Endothelial cell (in vitro differentiated cells): ENCODE results near the gene RIMBP2. TPM values are rescaled to one million over a fixed set of nuclear protein-coding genes. Genes with fewer than 3 reads are reported as not detected.

Experiments
- DNase-seq: peaks from one replicate; pipeline ENCODE4 v3.0.0; 2021; ENCODE audit warnings: low spot score
- H3K27ac Mint-ChIP-seq: one replicate; pipeline ENCODE4 v1.8.0; 2021; ENCODE audit warnings: mixed read lengths, inconsistent platforms; ENCODE audit not compliant: unreplicated experiment
- H3K27me3 Mint-ChIP-seq: one replicate; pipeline ENCODE4 v1.8.0; 2021; ENCODE audit warnings: mild to moderate bottlenecking, moderate library complexity, mixed read lengths, inconsistent platforms; ENCODE audit not compliant: unreplicated experiment
- H3K36me3 Mint-ChIP-seq: one replicate; pipeline ENCODE4 v1.8.0; 2021; ENCODE audit warnings: mild to moderate bottlenecking, low read depth, mixed read lengths, inconsistent platforms; ENCODE audit not compliant: unreplicated experiment
- H3K4me1 Mint-ChIP-seq: one replicate; pipeline ENCODE4 v1.8.0; 2021; ENCODE audit warnings: mild to moderate bottlenecking, mixed read lengths, inconsistent platforms; ENCODE audit not compliant: unreplicated experiment
- H3K4me3 Mint-ChIP-seq: one replicate; pipeline ENCODE4 v1.8.0; 2021; ENCODE audit warnings: mild to moderate bottlenecking, mixed read lengths, inconsistent platforms; ENCODE audit not compliant: unreplicated experiment
- H3K9me3 Mint-ChIP-seq: one replicate; pipeline ENCODE4 v1.8.0; 2021; ENCODE audit warnings: mixed read lengths, inconsistent platforms; ENCODE audit not compliant: unreplicated experiment
- CTCF ChIP-seq: fragments of 200-600 bp; sonication (generic); IDR thresholded peaks from one replicate; pipeline ENCODE4 v1.5.0; 2021; ENCODE audit warnings: antibody characterized with exemption; ENCODE audit not compliant: unreplicated experiment
- total RNA-seq: library from RNA; stranded (reverse); fragmentation: NEBNext Ultra II Directional; extraction: Animal tissue kit (Norgen Biotek cat#: 25700); gene quantifications from one replicate; pipeline ENCODE4 v1.2.1, GENCODE V29; 2021; ENCODE audit not compliant: unreplicated experiment

RIMBP2 gene
- total RNA-seq, 1 donor from 2014 or later, result 1.4 TPM

GRCh38 chr12:130433411-130433810, 282.7 kb downstream of the RIMBP2 start:
- Mint-ChIP-seq H3K4me1 (no peaks in the 10 kb centered on the region), H3K27ac (no peak overlapping the region), H3K9me3 (peaks cover 8% of the 10 kb centered on the region), H3K27me3 (peaks cover 8% of the 10 kb centered on the region), H3K36me3 (peaks cover 3% of the 10 kb centered on the region), H3K4me3 (no peak overlapping the region)
- DNase-seq, result no peak
- no peak for TF ChIP-seq CTCF

- Mint-ChIP-seq H3K9me3 (peaks cover 8% of the 10 kb centered on the region), H3K4me1 (no peaks in the 10 kb centered on the region), H3K27ac (no peak overlapping the region), H3K4me3 (no peak overlapping the region), H3K27me3 (peaks cover 3% of the 10 kb centered on the region), H3K36me3 (peaks cover 3% of the 10 kb centered on the region)
- DNase-seq, result no peak
- TF ChIP-seq CTCF, result no peak
Observed at GRCh38 chr12:130431176-130431575, 284.9 kb downstream of the RIMBP2 start.

- TF ChIP-seq CTCF, result no peak
- H3K4me3 Mint-ChIP-seq, result no peak overlapping the region
- peaks cover 4% of the 10 kb centered on the region for H3K27me3 Mint-ChIP-seq
- H3K27ac Mint-ChIP-seq, result no peak overlapping the region
- no peak for DNase-seq
- H3K9me3 Mint-ChIP-seq, result peaks cover 8% of the 10 kb centered on the region
- no peaks in the 10 kb centered on the region for H3K4me1 Mint-ChIP-seq
- peaks cover 7% of the 10 kb centered on the region for H3K36me3 Mint-ChIP-seq
Observed at GRCh38 chr12:130429656-130430505, 286.2 kb downstream of the RIMBP2 start.

- no peak for TF ChIP-seq CTCF
- peaks cover 9% of the 10 kb centered on the region for H3K9me3 Mint-ChIP-seq
- peaks cover 8% of the 10 kb centered on the region for H3K36me3 Mint-ChIP-seq
- H3K4me3 Mint-ChIP-seq, result no peak overlapping the region
- peaks cover 5% of the 10 kb centered on the region for H3K27me3 Mint-ChIP-seq
- DNase-seq, result no peak
- peaks cover 2% of the 10 kb centered on the region for H3K4me1 Mint-ChIP-seq
- H3K27ac Mint-ChIP-seq, result no peak overlapping the region
Observed at GRCh38 chr12:130428116-130428515, 288.0 kb downstream of the RIMBP2 start.

GRCh38 chr12:130427381-130427887, 288.7 kb downstream of the RIMBP2 start:
- no peak for TF ChIP-seq CTCF
- DNase-seq, result no peak
- H3K36me3 Mint-ChIP-seq, result peaks cover 8% of the 10 kb centered on the region
- H3K27ac Mint-ChIP-seq, result no peak overlapping the region
- peaks cover 5% of the 10 kb centered on the region for H3K27me3 Mint-ChIP-seq
- peaks cover 2% of the 10 kb centered on the region for H3K4me1 Mint-ChIP-seq
- H3K9me3 Mint-ChIP-seq, result peaks cover 13% of the 10 kb centered on the region
- no peak overlapping the region for H3K4me3 Mint-ChIP-seq
